K562 (cell line): ENCODE measurements around the gene ST6GALNAC6.

Experiments
- ATF3 ChIP-seq, 2 experiments: fragments of 450-650 bp in 1 of 2; sonication (generic) in 1 of 2; formaldehyde crosslinking in 1 of 2; IDR thresholded peaks in 1 of 2; conservative IDR thresholded peaks in 1 of 2; 2 replicates each; pipeline versions ENCODE4 v1.6.1 to v1.8.1; 2016 to 2023; ENCODE audit warnings: mild to moderate bottlenecking in 2 of 2, moderate library complexity in 2 of 2, inconsistent platforms in 1 of 2, missing genetic modification reagents in 1 of 2
- ZKSCAN1 ChIP-seq: fragments of 150-350 bp; IDR thresholded peaks from 2 replicates; pipeline ENCODE4 v1.6.1; 2016; ENCODE audit warnings: low read depth, low read length

GRCh38 chr9:127915801-127916719, 16.7 kb upstream of the ST6GALNAC6 start:
- no peak for TF ChIP-seq ATF3 (IDR thresholded peaks at IDR 0.05)
- no peak for TF ChIP-seq ATF3 (CRISPR knock-in tag; conservative IDR thresholded peaks at IDR 0.05)
- TF ChIP-seq ZKSCAN1, result no peak
